GM12875 (cell line): ENCODE data around the gene SERPINE1.
A peak's percentile ranks its signal among the peaks of the same experiment; 100 is the strongest.

Source experiments
- H3K4me3 ChIP-seq: one replicate; pipeline ENCODE4 v1.5.1; 2011; ENCODE audit warnings: low read depth, low read length, control low read depth
- TF ChIP-seq, protein P1 (sequence below): IDR thresholded peaks from 2 replicates; pipeline ENCODE4 v1.5.1; 2011; ENCODE audit warnings: low read depth, mild to moderate bottlenecking, control low read depth, inconsistent platforms, low read length, moderate library complexity, borderline replicate concordance; ENCODE audit not compliant: insufficient read depth

SERPINE1 gene

DNA sequence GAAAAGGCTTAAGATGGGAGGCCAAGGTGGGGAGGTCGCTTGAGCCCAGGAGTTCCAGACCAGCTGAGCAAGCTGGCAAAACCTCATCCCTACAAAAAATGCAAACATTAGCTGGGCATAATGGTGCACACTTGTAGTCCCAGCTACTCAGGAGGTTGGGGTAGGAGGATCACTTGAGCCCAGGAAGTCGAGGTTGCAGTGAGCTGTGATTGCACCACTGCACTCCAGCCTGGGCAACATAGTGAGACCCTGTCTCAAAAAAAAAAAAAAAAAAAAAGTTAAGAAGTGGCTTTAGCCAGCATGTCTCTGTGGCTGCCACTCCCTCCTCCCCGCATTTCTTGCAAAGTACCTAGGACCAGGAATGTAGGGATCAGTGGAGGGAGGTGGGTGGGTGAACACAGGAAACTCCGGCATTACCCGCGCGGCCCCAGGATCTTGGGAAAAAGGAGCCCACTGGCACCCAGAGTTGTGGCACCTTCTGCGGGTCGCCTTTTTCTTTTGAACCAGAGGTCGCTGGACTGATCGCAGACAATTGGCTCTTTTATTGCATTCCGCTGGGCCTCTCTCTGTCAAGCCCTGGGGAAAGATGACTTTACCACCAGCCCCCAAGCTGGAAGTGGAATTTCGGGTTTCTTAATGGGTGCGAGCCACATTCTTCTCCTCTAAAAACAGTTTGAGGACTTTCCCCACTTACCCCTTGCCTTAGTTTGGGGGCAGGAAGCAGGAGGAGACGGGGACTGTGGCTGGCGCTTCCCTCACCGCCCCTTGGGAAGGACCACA lies 35.0 kb downstream of the SERPINE1 start:
- TF ChIP-seq, protein P1, sequence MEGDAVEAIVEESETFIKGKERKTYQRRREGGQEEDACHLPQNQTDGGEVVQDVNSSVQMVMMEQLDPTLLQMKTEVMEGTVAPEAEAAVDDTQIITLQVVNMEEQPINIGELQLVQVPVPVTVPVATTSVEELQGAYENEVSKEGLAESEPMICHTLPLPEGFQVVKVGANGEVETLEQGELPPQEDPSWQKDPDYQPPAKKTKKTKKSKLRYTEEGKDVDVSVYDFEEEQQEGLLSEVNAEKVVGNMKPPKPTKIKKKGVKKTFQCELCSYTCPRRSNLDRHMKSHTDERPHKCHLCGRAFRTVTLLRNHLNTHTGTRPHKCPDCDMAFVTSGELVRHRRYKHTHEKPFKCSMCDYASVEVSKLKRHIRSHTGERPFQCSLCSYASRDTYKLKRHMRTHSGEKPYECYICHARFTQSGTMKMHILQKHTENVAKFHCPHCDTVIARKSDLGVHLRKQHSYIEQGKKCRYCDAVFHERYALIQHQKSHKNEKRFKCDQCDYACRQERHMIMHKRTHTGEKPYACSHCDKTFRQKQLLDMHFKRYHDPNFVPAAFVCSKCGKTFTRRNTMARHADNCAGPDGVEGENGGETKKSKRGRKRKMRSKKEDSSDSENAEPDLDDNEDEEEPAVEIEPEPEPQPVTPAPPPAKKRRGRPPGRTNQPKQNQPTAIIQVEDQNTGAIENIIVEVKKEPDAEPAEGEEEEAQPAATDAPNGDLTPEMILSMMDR = no peak
- no peak overlapping the region for H3K4me3 ChIP-seq

DNA sequence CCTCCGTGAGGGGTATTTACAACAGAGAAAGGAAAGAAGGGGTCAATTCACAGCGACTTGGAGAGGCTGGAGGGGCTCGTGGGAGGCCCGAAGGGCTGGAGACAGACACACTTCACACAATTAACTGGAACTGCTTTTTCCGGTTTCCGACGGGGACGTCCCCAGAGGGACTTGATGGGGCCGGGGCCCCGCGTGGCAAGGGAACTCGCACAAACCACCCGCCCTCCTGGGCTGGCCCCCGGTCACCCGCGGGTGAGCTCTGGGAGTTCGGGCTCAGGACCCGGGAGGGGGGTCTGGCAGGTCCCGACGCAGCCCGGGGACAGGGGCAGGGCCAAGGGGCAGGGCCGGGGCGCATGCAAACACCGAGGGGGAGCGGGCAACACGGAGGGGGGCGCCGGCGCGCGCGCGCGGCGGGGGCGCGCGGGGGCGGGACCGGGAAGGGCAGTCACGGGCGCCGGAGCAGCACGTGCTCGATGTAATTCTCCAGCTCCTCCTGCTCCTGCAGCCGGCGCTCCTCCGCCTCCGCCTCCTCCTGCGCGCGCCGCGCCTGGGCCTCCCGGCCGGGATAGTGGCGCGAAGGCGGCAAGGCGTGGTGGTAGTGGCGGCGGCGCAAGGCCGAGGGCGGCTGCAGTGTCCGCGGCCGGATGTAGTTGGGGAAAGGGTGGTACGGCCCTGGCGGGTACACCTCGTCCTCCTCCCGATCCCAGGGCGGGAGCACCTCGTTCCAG lies 35.8 kb downstream of the SERPINE1 start:
- TF ChIP-seq, protein P1 = no peak
- peak overlapping the region; percentile 50 for H3K4me3 ChIP-seq

DNA sequence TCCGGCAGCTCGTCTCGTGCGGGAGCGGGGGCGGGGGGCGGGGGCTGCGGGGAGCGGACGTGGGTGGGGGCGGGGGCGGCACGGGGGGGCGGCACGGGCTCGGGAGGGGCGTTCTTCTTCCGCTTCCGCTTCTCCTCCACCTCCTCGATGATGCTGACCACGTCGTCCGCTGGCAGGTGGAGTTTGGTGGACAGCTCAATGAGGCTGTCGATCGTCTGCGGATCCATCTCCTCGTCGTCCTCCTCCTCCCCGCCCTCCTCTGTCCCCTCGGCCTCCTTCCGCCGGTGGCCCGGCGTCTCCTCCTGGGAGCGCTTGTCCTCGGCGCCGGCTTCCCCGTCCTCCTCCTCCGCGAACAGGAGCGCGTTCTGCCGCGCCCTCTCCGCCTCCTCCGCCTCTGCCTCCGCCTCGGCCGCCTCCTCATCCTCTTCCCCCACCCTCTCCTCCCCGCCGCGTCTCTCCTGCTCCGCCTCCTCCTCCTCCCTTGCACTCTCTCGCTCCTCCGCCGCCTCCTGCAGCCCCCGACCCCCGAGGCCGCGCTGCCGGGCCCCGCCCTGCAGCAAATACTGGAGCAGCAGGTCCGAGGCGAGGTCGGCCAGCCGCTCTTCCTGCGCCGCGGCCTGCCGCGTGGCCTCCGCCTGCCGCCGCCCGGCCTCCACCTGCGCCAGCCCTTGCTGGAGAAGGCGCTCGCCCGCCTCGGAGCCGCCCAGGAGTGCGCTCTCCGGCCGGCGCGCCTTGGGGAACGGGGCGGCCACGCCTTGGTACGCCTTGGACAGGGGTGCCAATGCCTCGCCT lies 36.6 kb downstream of the SERPINE1 start:
- TF ChIP-seq, protein P1 = no peak
- peak overlapping the region; percentile 50 for H3K4me3 ChIP-seq

DNA sequence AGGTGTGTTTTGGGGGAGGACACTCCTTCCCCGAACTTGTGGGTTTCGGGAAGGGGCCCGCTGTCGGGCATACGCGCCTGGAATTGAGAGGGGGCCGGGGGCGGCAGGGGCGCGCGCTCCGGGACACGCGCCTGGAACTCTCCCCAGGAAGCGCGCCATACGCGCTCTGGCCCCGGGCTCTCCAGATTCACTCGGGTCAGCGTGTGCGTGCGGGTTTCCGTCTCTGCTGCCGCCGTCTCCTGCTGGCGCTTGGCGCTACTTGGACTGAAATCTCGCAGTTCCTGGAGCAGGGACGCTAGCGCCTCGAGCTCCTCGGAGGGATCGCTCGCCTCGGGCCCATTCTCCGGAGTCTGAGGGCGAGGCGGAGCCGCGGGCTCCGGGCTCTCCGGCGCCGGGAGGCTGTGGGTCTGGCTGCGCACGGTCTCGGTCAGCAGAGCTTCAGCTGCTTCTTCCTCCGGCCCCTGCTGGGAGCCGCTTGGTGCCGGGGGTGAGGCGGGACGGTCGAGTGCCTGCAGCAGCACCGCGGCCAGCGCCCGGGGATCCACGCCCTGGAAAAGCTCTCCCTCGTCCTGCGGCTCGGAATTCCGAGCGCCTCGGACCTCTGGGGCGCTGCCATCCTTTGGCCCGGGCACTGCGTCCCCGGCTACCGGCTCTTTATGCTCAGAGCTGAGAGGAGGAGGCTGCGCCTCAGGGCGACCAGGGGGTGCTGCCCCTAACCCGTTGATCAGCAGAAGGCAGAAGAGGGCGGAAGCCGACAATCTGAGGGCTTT lies 37.4 kb downstream of the SERPINE1 start:
- no peak overlapping the region for H3K4me3 ChIP-seq
- TF ChIP-seq, protein P1 = no peak

DNA sequence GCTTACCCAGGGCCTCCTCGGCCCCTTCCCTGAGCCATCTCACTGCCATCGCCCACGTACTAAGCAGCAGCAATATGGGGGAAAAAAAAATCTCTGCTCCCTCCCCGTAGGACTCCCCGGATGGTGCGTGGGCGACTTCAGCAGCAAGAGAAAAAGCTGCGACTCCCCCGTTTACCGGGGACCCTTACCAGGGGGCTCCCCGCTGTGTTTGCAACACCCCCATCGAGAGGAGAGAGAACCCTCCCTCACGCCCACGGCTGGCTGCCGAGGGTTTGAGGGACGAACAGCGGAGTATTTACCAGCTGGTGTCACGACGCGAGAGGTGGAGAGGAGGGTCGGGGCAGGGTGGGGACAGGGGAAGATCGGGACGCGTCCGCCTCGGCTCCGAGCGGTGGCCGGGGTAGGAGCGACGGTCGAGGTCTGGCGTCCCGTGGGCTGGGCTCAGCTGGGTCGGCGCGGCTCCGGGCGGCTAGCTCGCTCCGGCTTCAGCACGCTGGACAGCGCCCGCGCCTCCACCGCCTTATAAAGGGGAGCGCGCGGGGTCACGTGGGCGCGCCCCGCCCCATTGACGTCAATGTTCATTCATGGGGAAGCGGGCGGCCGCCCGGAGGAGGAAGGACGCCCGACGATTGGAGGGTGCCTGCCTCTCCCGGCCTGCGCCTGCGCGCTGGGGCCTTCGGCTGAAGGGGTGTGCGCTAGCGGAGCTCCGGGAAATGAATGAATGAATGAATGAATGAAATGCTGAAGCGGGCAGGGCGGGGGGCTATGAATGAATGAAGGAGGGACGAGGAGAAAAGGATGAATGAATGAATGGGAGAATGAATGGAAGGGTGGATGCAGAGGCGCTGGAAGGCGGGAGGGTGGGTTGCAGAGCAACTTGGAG lies 38.4 kb downstream of the SERPINE1 start, which contains the start of gene VGF:
TSS of gene VGF (minus strand) at position 495 of the 883 bp plus-strand sequence. CDS start 726 bp downstream, outside the sequence.
- TF ChIP-seq, protein P1 = no peak
- no peak within 1 kb of the TSS for H3K4me3 ChIP-seq
